ENCODE data around the gene LAMA4.

The LAMA4 gene

DNA sequence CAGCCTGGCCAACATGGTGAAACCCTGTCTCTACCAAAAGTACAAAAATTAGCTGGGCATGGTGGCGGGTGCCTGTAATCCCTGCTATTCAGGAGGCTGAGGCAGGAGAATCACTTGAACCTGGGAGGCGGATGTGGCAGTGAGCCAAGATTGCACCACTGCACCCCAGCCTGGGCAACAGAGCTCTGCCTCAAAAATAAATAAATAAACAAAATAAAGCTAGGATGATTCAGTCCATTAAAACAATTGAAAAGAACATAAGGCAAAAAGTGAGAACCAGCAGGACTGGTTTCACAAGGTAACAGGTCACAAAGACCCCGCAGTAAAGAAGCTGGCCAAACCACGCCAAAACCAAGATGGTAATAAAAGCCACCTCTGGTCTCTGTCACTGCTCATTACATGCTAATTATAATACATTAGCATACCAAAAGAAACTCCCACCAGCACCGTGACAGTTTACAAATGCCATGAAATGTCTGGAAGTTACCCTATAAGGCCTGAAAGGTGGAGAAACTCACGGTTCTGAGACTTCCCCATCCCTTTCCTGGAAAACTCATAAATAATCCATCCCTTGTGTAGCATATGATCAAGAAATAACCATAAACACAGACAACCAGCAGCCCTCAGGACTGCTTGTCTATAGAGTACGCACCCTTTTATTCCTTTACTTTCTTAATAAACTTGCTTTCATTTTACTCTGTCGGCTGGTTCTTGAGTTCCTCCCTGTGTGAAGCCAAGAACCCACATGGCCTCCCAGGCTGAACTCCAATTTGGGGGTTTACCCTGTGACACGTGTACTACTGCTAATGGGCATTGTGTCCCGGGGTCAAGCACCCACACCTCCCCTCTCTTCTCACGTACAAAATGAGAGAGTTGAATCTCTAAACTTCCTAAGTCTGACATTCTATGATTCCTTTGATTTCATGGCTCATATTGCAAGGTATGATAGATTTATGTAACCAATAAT lies 10.2 kb downstream of the LAMA4 start:
- in situ Hi-C loops (cut with MboI; ENCODE audit: low sequenced_read_pairs), result no loop called here

DNA sequence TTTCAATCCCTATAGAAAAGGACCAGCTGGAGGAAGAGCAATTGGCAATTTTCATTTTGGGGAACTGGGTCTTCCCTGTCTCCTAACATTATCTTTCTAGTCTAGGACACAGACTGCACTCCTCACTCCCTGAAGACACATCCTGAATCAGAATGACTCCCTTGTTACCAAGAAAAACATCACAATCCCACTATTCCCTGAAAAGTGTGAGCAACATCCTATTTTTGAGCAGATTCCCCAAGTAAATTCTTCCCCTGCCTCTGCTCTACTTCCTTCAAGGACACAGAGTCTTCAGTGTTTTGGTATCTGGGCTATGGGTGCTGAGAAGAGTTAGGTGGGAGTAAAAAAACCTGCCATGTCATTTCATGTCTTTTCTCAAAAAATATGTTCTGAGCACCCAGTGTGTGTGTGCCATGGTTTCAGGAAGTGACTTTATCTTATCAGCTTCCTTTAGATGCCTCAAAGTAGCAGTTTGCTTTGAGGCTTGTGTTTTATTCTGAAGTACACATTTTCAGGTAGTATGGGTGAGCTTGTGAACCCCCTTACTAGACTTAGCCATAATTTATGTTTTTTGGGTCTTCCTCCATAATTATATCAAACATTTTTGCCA lies 12.4 kb downstream of the LAMA4 start:
- Histone ChIP-seq H3K4me3 (no peak overlapping the region), H3K36me3 (replicated peaks) (no peaks in the 10 kb centered on the region), H3K27me3 (ENCODE audit: low read depth) (no peaks in the 10 kb centered on the region), H3K4me1 (peaks cover 3% of the 10 kb centered on the region), H3K9me3 (no peaks in the 10 kb centered on the region)
- DNase-seq (ENCODE audit: low spot score in 2 of 2), result no peak
- in situ Hi-C loops (cut with MboI; ENCODE audit: low sequenced_read_pairs), result no loop called here

More for the DNA sequence above, 10.2 kb downstream of the LAMA4 start:
- no peak for DNase-seq (ENCODE audit: low spot score in 2 of 2)
- peaks cover 3% of the 10 kb centered on the region for H3K4me1 ChIP-seq
- no peaks in the 10 kb centered on the region for H3K36me3 ChIP-seq (replicated peaks)
- H3K27me3 ChIP-seq (ENCODE audit: low read depth), result no peaks in the 10 kb centered on the region
- H3K9me3 ChIP-seq, result no peaks in the 10 kb centered on the region
- no peak overlapping the region for H3K4me3 ChIP-seq

DNA sequence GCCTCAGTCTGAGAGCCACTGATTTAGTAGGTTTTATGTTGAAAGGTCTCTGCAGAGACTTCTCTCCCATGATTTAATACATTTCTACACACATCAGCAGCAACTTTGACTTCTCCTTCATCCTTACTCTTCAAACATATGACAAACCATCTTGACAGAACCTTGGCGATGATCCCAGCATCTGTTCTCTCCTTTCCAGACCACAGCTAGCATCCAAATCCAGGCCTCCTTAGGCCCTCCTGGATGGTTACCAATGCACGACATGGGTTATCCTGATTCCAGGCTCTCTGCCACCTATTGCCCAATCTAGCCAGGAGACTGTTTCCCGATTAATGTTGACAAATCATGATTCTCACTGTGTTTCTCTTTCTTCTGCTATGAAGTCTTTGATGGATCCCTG lies 16.8 kb downstream of the LAMA4 start:
- no peaks in the 10 kb centered on the region for H3K36me3 ChIP-seq (replicated peaks)
- no peaks in the 10 kb centered on the region for H3K27me3 ChIP-seq (ENCODE audit: low read depth)
- in situ Hi-C loops (cut with MboI; ENCODE audit: low sequenced_read_pairs), result no loop called here
- H3K4me1 ChIP-seq, result no peaks in the 10 kb centered on the region; the same call in 1 of the 2 replicates
- H3K9me3 ChIP-seq, result no peaks in the 10 kb centered on the region
- DNase-seq (ENCODE audit: low spot score in 2 of 2), result no peak
- no peak overlapping the region for H3K4me3 ChIP-seq

DNA sequence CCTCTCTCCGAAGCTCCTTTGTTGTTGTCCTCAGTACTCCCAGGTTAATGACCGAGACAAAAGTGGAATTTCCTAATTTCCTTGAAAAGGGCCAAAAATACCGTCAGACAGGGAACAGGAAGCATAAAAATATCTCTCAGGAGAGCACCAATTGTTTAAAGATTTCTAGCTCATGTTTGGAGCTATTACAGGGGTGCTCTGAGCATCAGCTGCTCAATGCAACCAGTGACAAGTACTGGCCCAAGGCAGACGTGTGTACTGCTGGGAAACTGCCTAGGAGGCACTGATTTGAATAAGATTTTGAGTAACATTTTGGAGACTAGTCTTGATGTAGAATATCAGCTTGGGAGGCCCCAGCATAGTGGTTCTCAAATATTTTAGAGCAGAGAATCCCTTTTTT lies 17.3 kb downstream of the LAMA4 start:
- Histone ChIP-seq H3K36me3 (replicated peaks) (no peaks in the 10 kb centered on the region), H3K27me3 (ENCODE audit: low read depth) (no peaks in the 10 kb centered on the region), H3K4me3 (no peak overlapping the region), H3K4me1 (peaks cover 1% of the 10 kb centered on the region), H3K9me3 (no peaks in the 10 kb centered on the region)
- in situ Hi-C loops (cut with MboI; ENCODE audit: low sequenced_read_pairs), result no loop called here
- DNase-seq (ENCODE audit: low spot score in 2 of 2), result no peak

DNA sequence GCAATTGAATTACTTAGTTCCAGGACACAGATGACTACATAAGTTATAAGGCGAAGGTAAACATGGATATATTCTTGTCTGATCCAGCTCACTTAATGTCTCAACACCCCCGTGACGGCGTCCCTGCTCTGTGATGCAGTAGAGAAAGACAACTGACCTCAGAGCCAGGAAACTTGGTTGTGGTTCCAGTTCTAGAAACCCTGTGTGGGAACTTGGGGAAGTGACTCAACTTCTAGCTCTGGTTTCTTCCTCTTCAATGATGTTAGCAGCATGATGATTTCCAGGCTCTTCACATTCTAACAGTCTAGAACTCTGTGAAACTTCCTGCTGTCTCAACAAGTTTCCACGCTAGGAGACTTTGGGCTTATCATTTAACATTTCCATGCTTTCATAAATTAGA lies 18.4 kb downstream of the LAMA4 start:
- Histone ChIP-seq H3K27me3 (ENCODE audit: low read depth) (no peaks in the 10 kb centered on the region), H3K4me1 (peaks cover 8% of the 10 kb centered on the region), H3K4me3 (no peak overlapping the region), H3K9me3 (no peaks in the 10 kb centered on the region), H3K36me3 (replicated peaks) (no peaks in the 10 kb centered on the region)
- no peak for DNase-seq (ENCODE audit: low spot score in 2 of 2)
- in situ Hi-C loops (cut with MboI; ENCODE audit: low sequenced_read_pairs), result no loop called here

DNA sequence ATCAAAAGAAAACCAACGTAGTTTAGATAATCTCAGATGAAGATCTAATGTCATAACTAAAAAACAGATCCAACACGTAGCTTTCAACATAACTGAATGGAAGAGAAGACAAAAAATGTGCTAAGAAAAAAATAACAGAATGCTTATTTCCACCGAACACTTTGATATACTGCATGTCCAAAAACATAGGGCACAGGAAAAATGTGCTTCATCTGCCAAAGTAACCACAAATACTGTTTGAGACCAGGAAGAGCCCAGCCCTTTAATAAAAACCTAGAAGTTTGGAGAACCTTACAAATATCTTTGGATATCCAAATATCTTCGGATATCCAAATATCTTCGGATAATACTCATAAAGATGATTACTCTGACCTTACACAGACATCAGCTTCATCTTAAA lies 19.8 kb downstream of the LAMA4 start:
- Histone ChIP-seq H3K9me3 (no peaks in the 10 kb centered on the region), H3K4me3 (no peak overlapping the region), H3K36me3 (replicated peaks) (no peaks in the 10 kb centered on the region), H3K27me3 (ENCODE audit: low read depth) (no peaks in the 10 kb centered on the region), H3K4me1 (peaks cover 8% of the 10 kb centered on the region)
- in situ Hi-C loops (cut with MboI; ENCODE audit: low sequenced_read_pairs), result no loop called here
- DNase-seq (ENCODE audit: low spot score in 2 of 2), result no peak

DNA sequence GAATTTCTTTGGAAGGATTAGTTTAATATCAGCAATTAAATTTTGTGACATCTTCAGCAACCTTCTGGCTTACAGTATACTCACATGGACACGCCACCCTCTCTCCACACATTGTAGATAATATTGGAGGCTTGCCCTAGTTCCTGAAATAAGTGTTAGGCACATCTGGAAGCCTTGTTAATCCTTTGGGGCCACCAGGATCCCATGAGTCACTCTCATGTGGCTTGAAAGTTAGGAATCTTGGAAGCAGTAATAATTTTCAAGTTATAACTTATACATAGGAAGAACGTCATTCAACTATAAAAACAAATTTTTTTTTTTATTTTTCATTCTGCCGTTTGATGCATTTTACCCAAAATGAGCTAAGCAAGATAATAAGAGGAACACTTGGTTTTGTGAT lies 20.5 kb downstream of the LAMA4 start:
- no peak overlapping the region for H3K4me3 ChIP-seq
- in situ Hi-C loops (cut with MboI; ENCODE audit: low sequenced_read_pairs), result no loop called here
- no peaks in the 10 kb centered on the region for H3K36me3 ChIP-seq (replicated peaks)
- peaks cover 8% of the 10 kb centered on the region for H3K4me1 ChIP-seq
- no peaks in the 10 kb centered on the region for H3K9me3 ChIP-seq
- no peaks in the 10 kb centered on the region for H3K27me3 ChIP-seq (ENCODE audit: low read depth)
- no peak for DNase-seq (ENCODE audit: low spot score in 2 of 2)

DNA sequence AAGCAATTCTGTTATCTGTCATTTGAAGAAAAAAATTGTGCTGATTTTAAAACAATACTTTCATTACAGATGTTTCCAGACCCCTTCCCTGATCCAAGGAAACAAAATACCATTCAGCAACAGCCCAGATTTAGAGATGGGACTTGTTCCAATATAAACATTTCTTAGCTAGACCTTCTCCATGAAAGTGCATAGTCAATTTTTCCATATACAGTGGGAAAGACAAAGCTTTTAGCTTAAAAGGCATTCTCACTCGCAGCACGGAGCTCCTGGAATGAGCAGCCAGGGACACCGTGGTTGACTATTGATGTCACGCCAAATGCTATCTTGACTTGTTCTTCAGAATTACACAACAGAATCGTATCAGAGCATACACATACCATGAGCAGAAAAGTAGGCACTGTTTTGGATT lies 21.5 kb downstream of the LAMA4 start:
- DNase-seq (ENCODE audit: low spot score in 2 of 2), result no peak
- in situ Hi-C loops (cut with MboI; ENCODE audit: low sequenced_read_pairs), result no loop called here
- no peaks in the 10 kb centered on the region for H3K27me3 ChIP-seq (ENCODE audit: low read depth)
- no peaks in the 10 kb centered on the region for H3K36me3 ChIP-seq (replicated peaks)
- H3K4me1 ChIP-seq, result peaks cover 8% of the 10 kb centered on the region
- no peak overlapping the region for H3K4me3 ChIP-seq
- no peaks in the 10 kb centered on the region for H3K9me3 ChIP-seq

DNA sequence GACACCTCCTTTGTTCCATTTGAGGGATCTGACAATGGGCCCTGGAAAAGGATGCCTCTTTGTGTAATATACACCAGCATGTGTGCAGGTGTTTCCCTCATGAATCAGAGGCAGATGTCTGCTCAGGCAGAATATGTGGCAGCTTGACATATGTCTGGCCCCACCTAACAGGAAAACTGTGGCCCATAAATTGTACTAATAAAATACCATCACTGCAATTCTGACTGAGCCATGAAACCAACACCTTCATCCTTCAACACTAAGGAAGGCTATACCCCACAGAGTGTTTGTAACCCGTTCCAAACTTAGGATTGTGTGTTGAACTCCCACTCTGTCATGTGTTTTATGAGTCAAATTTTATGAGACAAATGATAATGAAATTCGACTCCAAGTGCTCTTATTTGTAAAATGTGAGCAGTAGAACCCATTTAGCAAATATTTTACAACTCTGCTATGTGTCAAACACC lies 22.7 kb downstream of the LAMA4 start:
- no peak for DNase-seq (ENCODE audit: low spot score in 2 of 2)
- in situ Hi-C loops (cut with MboI; ENCODE audit: low sequenced_read_pairs), result no loop called here
- no peak overlapping the region for H3K4me3 ChIP-seq
- no peaks in the 10 kb centered on the region for H3K27me3 ChIP-seq (ENCODE audit: low read depth)
- H3K9me3 ChIP-seq, result no peaks in the 10 kb centered on the region
- H3K36me3 ChIP-seq (replicated peaks), result no peaks in the 10 kb centered on the region
- H3K4me1 ChIP-seq, result peaks cover 8% of the 10 kb centered on the region

DNA sequence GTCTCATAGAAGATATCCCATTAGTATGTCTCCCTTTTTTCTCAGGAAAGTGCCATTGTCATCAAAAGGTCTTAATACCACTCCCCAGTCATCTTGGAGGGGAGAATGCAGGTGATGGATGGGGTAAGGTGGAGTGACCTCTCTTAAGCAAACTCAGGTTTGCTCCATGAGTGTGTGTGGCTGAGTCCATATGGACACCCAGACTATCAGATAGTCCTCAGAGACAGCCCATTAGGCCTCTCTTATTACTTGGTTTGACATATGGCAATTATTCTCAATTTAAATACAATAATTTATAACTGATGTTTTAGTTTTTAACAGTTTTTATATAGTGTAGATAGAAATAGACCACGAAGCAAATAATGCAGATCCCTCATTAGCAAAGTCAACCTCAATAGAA lies 23.2 kb downstream of the LAMA4 start:
- Histone ChIP-seq H3K27me3 (ENCODE audit: low read depth) (no peaks in the 10 kb centered on the region), H3K4me1 (peaks cover 9% of the 10 kb centered on the region), H3K36me3 (replicated peaks) (no peaks in the 10 kb centered on the region), H3K4me3 (no peak overlapping the region), H3K9me3 (no peaks in the 10 kb centered on the region)
- in situ Hi-C loops (cut with MboI; ENCODE audit: low sequenced_read_pairs), result no loop called here
- DNase-seq (ENCODE audit: low spot score in 2 of 2), result no peak

DNA sequence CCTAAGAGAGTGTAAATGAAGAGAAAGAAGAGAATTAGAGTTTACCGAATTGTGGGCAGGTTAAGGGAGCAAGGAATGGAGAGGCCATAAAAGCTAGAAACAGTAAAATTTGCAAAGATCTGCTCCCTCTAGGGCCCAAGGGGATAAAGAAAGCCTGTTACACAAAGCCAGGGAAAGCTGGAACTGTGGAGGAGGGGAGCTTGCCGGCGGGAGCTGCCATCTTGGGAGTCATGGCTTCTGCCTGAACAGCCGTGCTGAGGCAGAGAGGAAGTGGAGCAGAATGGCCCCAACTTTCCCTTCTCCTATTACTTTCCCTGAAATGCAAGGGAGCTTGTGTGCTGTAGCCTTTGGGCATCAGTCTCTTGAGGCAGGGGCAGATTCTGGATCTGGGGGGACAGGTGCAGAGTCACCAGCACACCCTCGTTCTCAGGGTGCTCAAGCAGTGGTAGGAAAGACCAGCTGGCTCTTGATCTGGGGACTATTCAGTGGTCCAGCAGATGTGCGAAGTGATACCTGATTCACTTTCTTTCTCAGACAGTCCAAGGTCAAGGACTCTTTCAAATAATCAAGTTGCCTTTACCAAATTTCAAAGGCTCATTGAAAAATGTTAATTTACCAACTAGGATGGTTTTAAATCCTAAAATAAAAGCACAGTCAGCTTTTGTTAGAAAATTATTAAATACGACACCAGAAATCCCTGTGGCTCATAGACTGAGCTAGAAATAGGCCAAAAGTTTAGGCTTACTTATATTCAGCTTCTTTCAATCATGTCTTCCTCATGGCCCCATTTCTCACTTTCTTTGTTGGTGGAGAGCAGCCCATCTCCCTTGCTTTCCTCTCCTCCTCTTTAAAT lies 25.7 kb downstream of the LAMA4 start:
- H3K4me3 ChIP-seq, result no peak overlapping the region
- no peaks in the 10 kb centered on the region for H3K27me3 ChIP-seq (ENCODE audit: low read depth)
- DNase-seq (ENCODE audit: low spot score in 2 of 2), result no peak
- H3K36me3 ChIP-seq (replicated peaks), result no peaks in the 10 kb centered on the region
- H3K4me1 ChIP-seq, result peaks cover 13% of the 10 kb centered on the region
- H3K9me3 ChIP-seq, result no peaks in the 10 kb centered on the region
- in situ Hi-C loops (cut with MboI; ENCODE audit: low sequenced_read_pairs), result no loop called here

DNA sequence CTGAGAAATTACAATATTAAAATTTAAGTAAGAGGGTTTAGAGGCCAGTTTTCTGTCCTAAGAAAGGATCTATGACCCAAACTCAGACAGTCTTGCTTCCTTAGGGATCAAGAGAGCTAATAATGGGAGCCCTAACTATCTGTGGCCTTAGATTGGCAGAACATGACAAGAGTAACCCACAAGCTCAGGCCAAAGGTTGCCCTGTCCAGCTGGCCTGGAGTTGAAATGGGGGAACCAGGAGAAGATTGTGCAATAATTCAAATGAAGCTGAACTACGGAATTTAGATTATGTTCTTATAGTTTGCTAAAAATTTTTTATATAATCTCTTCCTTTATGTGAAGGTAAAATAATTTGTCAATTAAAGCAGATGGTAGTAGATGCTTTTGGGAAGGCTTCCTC lies 26.4 kb downstream of the LAMA4 start:
- no peak for DNase-seq (ENCODE audit: low spot score in 2 of 2)
- H3K36me3 ChIP-seq (replicated peaks), result no peaks in the 10 kb centered on the region
- H3K27me3 ChIP-seq (ENCODE audit: low read depth), result no peaks in the 10 kb centered on the region
- no peak overlapping the region for H3K4me3 ChIP-seq
- in situ Hi-C loops (cut with MboI; ENCODE audit: low sequenced_read_pairs), result no loop called here
- peaks cover 13% of the 10 kb centered on the region for H3K4me1 ChIP-seq
- no peaks in the 10 kb centered on the region for H3K9me3 ChIP-seq

DNA sequence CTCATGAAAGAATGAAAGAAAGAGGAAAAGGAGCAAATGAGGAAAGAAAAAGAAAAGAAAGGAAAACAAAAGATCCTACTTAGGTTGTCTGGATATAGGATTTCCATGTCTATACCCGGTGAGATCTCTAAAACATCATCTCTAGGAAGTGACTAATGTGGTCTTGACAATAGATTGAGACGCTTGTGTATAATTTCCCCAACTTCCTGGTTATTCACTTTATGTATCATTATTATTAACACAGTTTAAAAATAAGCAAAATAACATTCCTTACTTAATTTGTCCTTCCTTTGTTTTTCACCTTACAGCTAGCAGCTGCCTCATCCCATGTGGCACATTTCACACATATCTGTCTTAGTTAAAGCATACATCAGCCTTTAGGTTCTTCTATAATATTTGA lies 27.0 kb downstream of the LAMA4 start:
- Histone ChIP-seq H3K4me1 (peaks cover 13% of the 10 kb centered on the region), H3K27me3 (ENCODE audit: low read depth) (no peaks in the 10 kb centered on the region), H3K36me3 (replicated peaks) (no peaks in the 10 kb centered on the region), H3K4me3 (no peak overlapping the region), H3K9me3 (no peaks in the 10 kb centered on the region)
- in situ Hi-C loops (cut with MboI; ENCODE audit: low sequenced_read_pairs), result no loop called here
- DNase-seq (ENCODE audit: low spot score in 2 of 2), result no peak

All from HAP-1 (cell line).